H9 (cell line): ENCODE measurements around the gene CLBA1. TPM values are rescaled to one million over a fixed set of nuclear protein-coding genes. Genes with fewer than 3 reads are reported as not detected.

ENCODE experiments used
- DNase-seq: peaks from one replicate; pipeline ENCODE4 v3.0.0-alpha.2; 2017
- H2AFZ ChIP-seq: one replicate; pipeline ENCODE4 v1.6.1; 2013; ENCODE audit warnings: mild to moderate bottlenecking, low read length, control low read depth, moderate library complexity
- H2AK5ac ChIP-seq: 2 replicates; pipeline ENCODE4 v1.6.1; 2013; ENCODE audit warnings: low read length, control low read depth, mixed read lengths; ENCODE audit not compliant: insufficient read length
- H2BK120ac ChIP-seq: one replicate; pipeline ENCODE4 v1.6.1; 2013; ENCODE audit warnings: low read depth, mild to moderate bottlenecking, low read length, control low read depth, inconsistent platforms; ENCODE audit not compliant: poor library complexity, severe bottlenecking
- H2BK12ac ChIP-seq: 2 replicates; pipeline ENCODE4 v1.6.1; 2013; ENCODE audit warnings: low read length, control low read depth, mixed read lengths, low read depth; ENCODE audit not compliant: insufficient read length
- H2BK15ac ChIP-seq: 2 replicates; pipeline ENCODE4 v1.6.1; 2013; ENCODE audit warnings: low read depth, low read length, control low read depth
- H2BK20ac ChIP-seq: one replicate; pipeline ENCODE4 v1.6.1; 2013; ENCODE audit warnings: low read depth, mild to moderate bottlenecking, low read length, control low read depth, inconsistent platforms; ENCODE audit not compliant: poor library complexity, severe bottlenecking
- H2BK5ac ChIP-seq: 2 replicates; pipeline ENCODE4 v1.6.1; 2013; ENCODE audit warnings: low read length, control low read depth, mixed read lengths; ENCODE audit not compliant: insufficient read length
- H3K14ac ChIP-seq: 2 replicates; pipeline ENCODE4 v1.6.1; 2013; ENCODE audit warnings: low read length, control low read depth; ENCODE audit not compliant: insufficient read depth
- H3K18ac ChIP-seq: 2 replicates; pipeline ENCODE4 v1.6.1; 2013; ENCODE audit warnings: low read depth, mild to moderate bottlenecking, mixed read lengths, low read length, control low read depth; ENCODE audit not compliant: insufficient read length
- H3K23ac ChIP-seq: 2 replicates; pipeline ENCODE4 v1.6.1; 2013; ENCODE audit warnings: low read length, control low read depth, mixed read lengths, low read depth; ENCODE audit not compliant: insufficient read length
- H3K23me2 ChIP-seq: 2 replicates; pipeline ENCODE4 v1.6.1; 2013; ENCODE audit warnings: low read depth, mild to moderate bottlenecking, mixed read lengths, low read length, control low read depth; ENCODE audit not compliant: insufficient read length, poor library complexity, severe bottlenecking
- H3K27ac ChIP-seq: 2 replicates; pipeline ENCODE4 v1.5.1; 2013; ENCODE audit warnings: low read length, control low read depth, mixed read lengths, low read depth; ENCODE audit not compliant: insufficient read length
- H3K27me3 ChIP-seq: 2 replicates; pipeline ENCODE4 v1.6.1; 2013; ENCODE audit warnings: low read length, control low read depth, inconsistent platforms; ENCODE audit not compliant: insufficient read depth
- H3K4ac ChIP-seq: 2 replicates; pipeline ENCODE4 v1.6.1; 2013; ENCODE audit warnings: low read depth, mild to moderate bottlenecking, control low read depth, inconsistent platforms, low read length, moderate library complexity
- H3K4me1 ChIP-seq: 2 replicates; pipeline ENCODE4 v1.6.1; 2013; ENCODE audit warnings: low read length, control low read depth, inconsistent platforms; ENCODE audit not compliant: insufficient read depth
- H3K4me2 ChIP-seq: 2 replicates; pipeline ENCODE4 v1.6.1; 2013; ENCODE audit warnings: low read length, control low read depth, mixed read lengths; ENCODE audit not compliant: insufficient read length, insufficient read depth
- H3K56ac ChIP-seq: 2 replicates; pipeline ENCODE4 v1.6.1; 2013; ENCODE audit warnings: low read depth, mild to moderate bottlenecking, mixed read lengths, low read length, control low read depth; ENCODE audit not compliant: insufficient read length
- H3K79me1 ChIP-seq: 2 replicates; pipeline ENCODE4 v1.6.1; 2013; ENCODE audit warnings: low read depth, mild to moderate bottlenecking, moderate library complexity, low read length, control low read depth, inconsistent platforms; ENCODE audit not compliant: insufficient read depth, poor library complexity, severe bottlenecking
- H3K79me2 ChIP-seq: 2 replicates; pipeline ENCODE4 v1.6.1; 2013; ENCODE audit warnings: low read length, control low read depth, inconsistent platforms; ENCODE audit not compliant: insufficient read depth
- H3K9ac ChIP-seq: 2 replicates; pipeline ENCODE4 v1.6.1; 2013; ENCODE audit warnings: low read length, control low read depth, mixed read lengths; ENCODE audit not compliant: insufficient read length; ENCODE audit errors: extremely low read depth
- H3K9me3 ChIP-seq: one replicate; pipeline ENCODE4 v1.6.1; 2013; ENCODE audit warnings: low read depth, low read length, inconsistent platforms; ENCODE audit not compliant: control insufficient read depth
- H3T11ph ChIP-seq: one replicate; pipeline ENCODE4 v1.6.1; 2013; ENCODE audit warnings: mild to moderate bottlenecking, low read length, control low read depth, inconsistent platforms
- H4K20me1 ChIP-seq: one replicate; pipeline ENCODE4 v1.6.1; 2013; ENCODE audit not compliant: control insufficient read depth, insufficient read length, insufficient read depth
- H4K5ac ChIP-seq: 2 replicates; pipeline ENCODE4 v1.6.1; 2013; ENCODE audit warnings: low read depth, mild to moderate bottlenecking, mixed read lengths, low read length, control low read depth; ENCODE audit not compliant: insufficient read length
- H4K8ac ChIP-seq: replicated peaks from 2 replicates; pipeline ENCODE4 v1.6.1; 2013; ENCODE audit warnings: low read length, control low read depth, mixed read lengths, low read depth; ENCODE audit not compliant: insufficient read length
- H4K91ac ChIP-seq: 2 replicates; pipeline ENCODE4 v1.6.1; 2013; ENCODE audit warnings: low read depth, mild to moderate bottlenecking, moderate library complexity, mixed read lengths, low read length, control low read depth; ENCODE audit not compliant: insufficient read length
- H3K27ac Mint-ChIP-seq, 3 experiments: 2 replicates in 2 of 3; 3 replicates in 1 of 3; pipeline ENCODE4 v1.8.0; 2020 to 2021; ENCODE audit warnings: mixed read lengths in 3 of 3, mild to moderate bottlenecking in 1 of 3, moderate library complexity in 1 of 3
- H3K27me3 Mint-ChIP-seq: 2 replicates; pipeline ENCODE4 v1.8.0; 2021; ENCODE audit warnings: low read depth, mild to moderate bottlenecking, moderate library complexity, mixed read lengths
- H3K36me3 Mint-ChIP-seq, 3 experiments: 2 replicates in 2 of 3; 3 replicates in 1 of 3; pipeline ENCODE4 v1.8.0; 2020 to 2021; ENCODE audit warnings: low read depth in 3 of 3, mixed read lengths in 3 of 3; ENCODE audit not compliant: insufficient read depth in 1 of 3
- H3K4me1 Mint-ChIP-seq, 2 experiments: 2 replicates each; pipeline ENCODE4 v1.8.0; 2020; ENCODE audit warnings: mixed read lengths in 2 of 2
- H3K4me3 Mint-ChIP-seq, 2 experiments: 2 replicates in 1 of 2; 3 replicates in 1 of 2; pipeline ENCODE4 v1.8.0; 2020 to 2021; ENCODE audit warnings: mild to moderate bottlenecking in 2 of 2, mixed read lengths in 2 of 2, moderate library complexity in 1 of 2
- H3K9me3 Mint-ChIP-seq, 2 experiments: 2 replicates in 1 of 2; 3 replicates in 1 of 2; pipeline ENCODE4 v1.8.0; 2020; ENCODE audit warnings: mild to moderate bottlenecking in 2 of 2, mixed read lengths in 2 of 2, moderate library complexity in 1 of 2
- WGBS: extraction: QIAGEN DNeasy Blood & Tissue Kit; methylation state at CpG from one replicate; pipeline ENCODE4 v1.1.7; 2013; ENCODE audit warnings: missing lambda C conversion rate, low lambda C conversion rate, mixed read lengths; ENCODE audit not compliant: insufficient read length; ENCODE audit errors: extremely low coverage; 5-methylcytosine and 5-hydroxymethylcytosine counted together
- total RNA-seq: library from RNA; stranded (reverse); gene quantifications from 2 replicates; pipeline ENCODE4 v1.2.1, GENCODE V29; 2021
- TF ChIP-seq, protein P1 (sequence below): fragments of 200-600 bp; sonication (generic); conservative IDR thresholded peaks from 3 replicates; pipeline ENCODE4 v1.8.0; 2021; ENCODE audit warnings: antibody characterized with exemption, mild to moderate bottlenecking

CLBA1 gene
- total RNA-seq, 1 experiment from 2014 or later: 2.4 TPM

DNA sequence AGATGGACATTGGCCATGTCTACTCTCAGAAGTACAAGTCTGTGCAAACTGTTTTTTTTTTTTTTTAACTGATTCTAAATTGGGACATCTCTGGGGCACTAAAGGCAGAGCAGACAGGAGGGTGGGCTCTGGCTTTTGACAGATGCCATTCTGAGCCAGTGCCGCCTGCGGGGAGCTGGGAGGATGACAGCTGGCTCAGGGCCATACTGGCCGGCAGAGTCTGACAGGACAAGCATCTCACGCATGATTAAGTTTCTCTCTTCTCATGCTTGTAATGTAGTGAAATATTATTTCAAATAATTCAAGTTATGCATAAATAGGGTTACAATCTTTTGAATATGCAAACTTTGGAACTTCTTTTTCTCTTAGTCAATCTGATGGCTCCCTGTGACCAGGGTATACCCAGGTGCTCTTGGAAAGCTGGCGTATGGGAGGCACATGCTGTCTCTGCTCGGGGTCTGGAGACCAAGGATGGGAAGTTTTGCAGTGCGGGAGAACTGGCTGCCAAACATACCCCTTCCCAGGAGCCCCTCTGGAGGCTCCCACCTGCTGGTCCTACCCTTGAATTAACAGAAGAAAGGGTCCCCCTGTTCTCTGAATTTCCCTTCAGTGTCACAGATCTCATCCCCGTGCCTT, 27.7 kb downstream of the CLBA1 start:
- Histone ChIP-seq H3K18ac (no peak overlapping the region), H2AFZ (no peak overlapping the region), H2BK15ac (no peak overlapping the region), H3K14ac (no peak overlapping the region), H3K79me2 (peaks cover 56% of the 10 kb centered on the region), H3K9me3 (no peaks in the 10 kb centered on the region), H2BK20ac (no peak overlapping the region), H4K5ac (no peak overlapping the region), H2BK12ac (no peak overlapping the region), H3K23ac (no peak overlapping the region), H3T11ph (no peak overlapping the region), H3K4me2 (no peak overlapping the region), H2BK120ac (no peak overlapping the region), H2BK5ac (no peak overlapping the region), H3K4ac (no peak overlapping the region), H4K91ac (no peak overlapping the region), H3K79me1 (peaks cover 29% of the 10 kb centered on the region), H3K27ac (no peak overlapping the region), H3K27me3 (no peaks in the 10 kb centered on the region), H4K20me1 (peaks cover 3% of the 10 kb centered on the region), H4K8ac (no peak overlapping the region), H3K9ac (no peak overlapping the region), H2AK5ac (no peak overlapping the region), H3K56ac (no peak overlapping the region), H3K4me1 (no peaks in the 10 kb centered on the region; the same call in 1 of the 2 replicates), H3K23me2 (no peaks in the 10 kb centered on the region)
- H3K4me1 Mint-ChIP-seq: peaks cover 45 to 58% of the 10 kb centered on the region in 2 experiments
- no peak for DNase-seq
- no CpG with 5 or more reads among the region's 8 CpGs for WGBS
- H3K4me3 Mint-ChIP-seq: 0 out of 5 replicates have a peak overlapping the region, but pooled peaks of 1 of the 2 experiments have one; percentile 48
- no peaks in the 10 kb centered on the region; the same call in 1 of the 2 replicates for H3K27me3 Mint-ChIP-seq
- H3K27ac Mint-ChIP-seq: peak overlapping the region in 2 of 3 experiments; percentile 49 to 79; a peak in 2 of 7 replicates
- H3K9me3 Mint-ChIP-seq: no peaks in the 10 kb centered on the region
- TF ChIP-seq, protein P1, sequence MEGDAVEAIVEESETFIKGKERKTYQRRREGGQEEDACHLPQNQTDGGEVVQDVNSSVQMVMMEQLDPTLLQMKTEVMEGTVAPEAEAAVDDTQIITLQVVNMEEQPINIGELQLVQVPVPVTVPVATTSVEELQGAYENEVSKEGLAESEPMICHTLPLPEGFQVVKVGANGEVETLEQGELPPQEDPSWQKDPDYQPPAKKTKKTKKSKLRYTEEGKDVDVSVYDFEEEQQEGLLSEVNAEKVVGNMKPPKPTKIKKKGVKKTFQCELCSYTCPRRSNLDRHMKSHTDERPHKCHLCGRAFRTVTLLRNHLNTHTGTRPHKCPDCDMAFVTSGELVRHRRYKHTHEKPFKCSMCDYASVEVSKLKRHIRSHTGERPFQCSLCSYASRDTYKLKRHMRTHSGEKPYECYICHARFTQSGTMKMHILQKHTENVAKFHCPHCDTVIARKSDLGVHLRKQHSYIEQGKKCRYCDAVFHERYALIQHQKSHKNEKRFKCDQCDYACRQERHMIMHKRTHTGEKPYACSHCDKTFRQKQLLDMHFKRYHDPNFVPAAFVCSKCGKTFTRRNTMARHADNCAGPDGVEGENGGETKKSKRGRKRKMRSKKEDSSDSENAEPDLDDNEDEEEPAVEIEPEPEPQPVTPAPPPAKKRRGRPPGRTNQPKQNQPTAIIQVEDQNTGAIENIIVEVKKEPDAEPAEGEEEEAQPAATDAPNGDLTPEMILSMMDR: no peak
- peaks cover 19 to 59% (median 54%) of the 10 kb centered on the region in 3 experiments; a peak in 6 of 7 replicates for H3K36me3 Mint-ChIP-seq
